HG03045 (cell line): ENCODE data around the gene SAMD14.

Source experiments
- ATAC-seq: cut with Tn5 transposase; IDR thresholded peaks from one replicate; pipeline ENCODE4 v1.9.1; 2021; ENCODE audit warnings: mild to moderate bottlenecking, moderate library complexity; ENCODE audit not compliant: unreplicated experiment

Gene SAMD14

DNA sequence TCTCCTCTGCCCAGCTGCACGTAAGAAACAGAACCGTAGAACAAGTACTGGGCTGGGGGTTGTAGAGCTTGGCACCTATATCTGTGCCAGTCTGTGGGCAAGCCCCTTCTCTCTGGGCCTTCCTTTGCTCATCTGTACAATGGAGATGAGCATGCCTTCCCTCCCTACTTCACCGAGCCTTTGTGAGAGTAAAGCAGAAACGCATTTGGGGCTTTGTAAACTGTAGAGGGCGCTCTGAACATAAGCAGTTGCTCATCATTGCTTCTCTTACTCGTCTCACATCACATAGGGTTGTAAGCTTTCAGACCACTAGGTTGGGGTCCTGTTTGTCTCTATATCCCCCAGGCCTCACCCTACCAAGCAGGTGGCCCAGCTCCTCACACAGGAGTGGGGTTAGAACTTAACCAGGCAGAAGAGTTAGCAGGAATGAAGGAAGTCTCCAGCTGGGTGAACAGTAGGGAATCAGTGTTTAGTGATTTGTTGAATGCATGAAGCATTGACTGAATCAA lies 15.1 kb downstream of the SAMD14 start:
- ATAC-seq: no peak

DNA sequence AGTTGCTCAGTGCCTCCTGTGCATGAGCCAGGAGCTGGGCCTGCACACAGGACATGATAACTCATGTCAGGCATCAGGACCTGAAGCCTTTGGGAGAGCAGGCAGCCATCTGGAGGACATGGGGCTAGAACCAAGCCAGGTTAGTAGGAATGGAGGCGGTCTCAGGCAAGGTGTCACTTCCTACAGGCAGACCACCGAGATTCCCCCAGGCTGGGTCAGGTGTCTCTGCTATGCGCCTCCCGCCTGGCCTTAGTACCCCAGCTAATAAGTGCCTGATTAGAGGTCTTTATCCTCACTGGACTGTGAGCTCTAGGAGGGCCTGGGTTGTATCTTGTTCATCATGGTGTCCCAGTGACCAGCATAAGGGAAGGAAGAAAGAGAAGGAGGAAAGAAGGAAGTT lies 15.6 kb downstream of the SAMD14 start:
- ATAC-seq: no peak

DNA sequence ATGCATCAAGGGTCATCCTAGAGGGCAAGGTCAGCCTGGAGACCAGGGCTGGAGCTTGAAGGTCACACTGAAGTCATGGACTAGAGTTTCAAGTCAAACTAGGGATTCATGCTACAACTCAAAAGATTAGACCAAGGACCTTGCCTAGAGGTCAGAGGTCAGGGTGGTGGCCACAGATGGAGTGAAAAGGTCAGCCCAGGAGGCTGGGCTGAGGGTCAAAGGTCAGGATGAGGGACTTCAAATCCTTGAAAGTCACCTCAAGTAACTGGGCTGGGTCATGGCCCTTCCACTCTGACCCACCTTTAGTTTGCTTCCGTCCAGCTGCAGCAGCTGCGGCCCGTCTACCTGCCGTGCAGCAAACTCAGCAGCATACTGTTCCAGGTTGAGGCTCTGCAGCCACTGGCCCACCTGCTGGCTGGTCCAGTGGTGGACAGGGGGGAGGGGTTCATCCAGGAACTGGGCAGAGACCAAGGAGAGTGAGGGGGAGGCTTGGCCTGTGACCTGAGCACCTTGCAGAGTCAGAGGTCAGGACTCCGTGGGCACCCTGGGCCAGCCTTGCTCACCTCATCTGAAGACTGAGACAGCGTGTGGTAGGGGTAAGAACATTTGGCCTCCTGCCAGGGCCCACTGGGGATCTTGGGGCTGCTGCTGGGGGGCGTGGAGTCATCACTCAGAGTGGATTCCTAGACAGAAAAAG lies 16.2 kb downstream of the SAMD14 start:
- ATAC-seq: no peak

DNA sequence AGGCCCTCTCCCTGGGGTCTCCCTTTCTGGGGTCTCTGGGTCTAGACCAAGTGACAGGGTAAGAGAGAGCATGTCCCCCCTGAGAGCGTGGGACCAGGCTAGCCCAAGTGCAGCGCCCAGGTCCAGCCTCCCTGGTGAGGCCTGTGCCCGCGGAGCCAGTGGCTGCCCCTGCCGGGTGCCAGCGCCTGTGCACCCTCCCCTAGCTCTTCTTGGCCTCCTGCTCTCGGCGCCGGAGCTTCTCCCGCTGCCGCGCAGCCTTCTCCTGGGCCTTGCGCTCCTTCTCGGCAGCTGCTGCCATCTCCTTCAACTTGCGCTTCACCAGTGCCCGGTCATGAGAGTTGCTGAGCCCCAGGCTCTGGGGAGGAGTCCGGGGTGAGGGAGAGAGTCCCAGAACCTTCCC lies 17.3 kb downstream of the SAMD14 start:
- ATAC-seq: no peak

DNA sequence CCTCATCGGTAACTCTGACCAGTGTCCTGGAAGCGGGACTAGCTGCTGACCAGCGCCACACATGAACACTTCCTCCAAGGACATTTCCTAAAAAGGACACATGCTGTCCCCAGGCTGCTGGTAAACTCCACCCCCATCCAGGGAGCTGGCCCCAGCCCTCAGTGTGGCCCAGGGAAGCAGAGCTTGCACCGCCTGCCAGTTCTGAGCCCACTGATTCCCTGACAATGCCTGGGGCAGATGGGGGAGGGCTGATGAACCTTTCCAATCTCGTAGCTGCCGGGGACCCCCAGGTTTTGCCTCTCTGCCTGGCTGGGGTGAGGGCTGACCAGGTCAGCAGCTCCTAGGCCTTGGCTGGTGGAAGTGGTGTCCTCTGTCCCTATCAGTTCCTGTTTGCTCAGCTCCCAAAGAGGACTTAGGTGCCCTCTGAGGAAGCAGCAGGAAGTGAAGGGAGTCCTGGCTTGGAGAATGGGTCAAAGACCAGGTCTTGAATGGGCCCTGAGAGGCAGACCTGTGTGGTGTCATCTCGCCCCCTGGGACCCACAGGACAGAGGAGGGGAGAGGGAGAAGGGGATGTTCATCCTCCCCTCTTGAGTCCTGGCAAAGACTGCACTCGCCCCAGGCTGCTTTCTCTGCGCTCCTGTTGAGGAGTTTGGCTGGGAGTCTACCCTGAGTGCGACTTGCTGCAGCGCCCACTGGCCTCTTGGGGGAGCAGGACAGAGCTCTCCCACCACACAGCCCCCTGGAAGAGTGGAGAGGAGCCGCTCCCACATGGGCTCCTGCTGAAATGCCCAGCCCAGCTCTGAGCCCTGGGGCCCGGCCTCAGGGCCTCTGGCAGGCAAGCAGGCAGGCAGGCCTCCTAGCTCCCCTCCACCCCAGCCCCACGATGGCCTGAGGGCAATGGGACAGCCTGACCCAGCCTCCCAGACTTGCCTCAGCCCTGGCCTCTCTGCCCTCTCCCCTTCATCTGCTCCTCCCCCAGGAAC lies 18.0 kb downstream of the SAMD14 start:
- ATAC-seq: no peak

DNA sequence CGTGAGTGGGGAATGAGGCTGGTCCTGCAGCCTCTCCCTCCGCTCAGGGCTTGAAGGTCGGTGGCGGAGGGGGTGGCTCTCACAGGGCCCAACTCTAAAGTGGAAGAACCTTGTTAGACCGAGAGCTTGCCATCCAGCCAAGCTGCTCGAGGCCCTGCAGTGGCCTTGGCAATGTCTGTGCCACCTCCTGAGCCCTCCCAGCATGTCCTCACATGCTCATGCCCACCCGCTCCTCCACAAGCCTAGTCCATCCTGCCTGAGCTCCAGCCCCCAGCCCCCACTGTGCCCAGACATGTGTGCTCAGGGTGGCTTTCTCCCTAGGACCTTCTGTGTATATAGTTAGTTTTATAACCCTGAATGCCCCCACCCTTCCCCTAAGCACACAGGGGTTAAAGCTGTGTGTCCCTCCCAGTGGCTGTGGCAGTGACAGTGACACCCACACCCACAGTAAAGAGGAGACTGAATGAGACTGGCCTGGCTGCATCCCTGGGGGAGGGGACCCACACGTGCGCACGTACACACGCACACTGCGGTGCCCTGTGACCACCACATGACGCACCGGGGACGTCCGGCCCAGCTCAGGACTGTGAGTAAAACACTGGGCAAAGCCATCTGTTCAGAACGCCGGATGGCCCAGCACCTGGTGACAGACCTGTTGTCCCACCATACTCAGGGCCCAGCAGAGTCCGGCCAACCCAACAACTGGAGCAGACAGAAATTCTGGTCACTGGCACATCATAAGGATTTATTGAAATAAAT lies 19.2 kb downstream of the SAMD14 start:
- no peak for ATAC-seq

DNA sequence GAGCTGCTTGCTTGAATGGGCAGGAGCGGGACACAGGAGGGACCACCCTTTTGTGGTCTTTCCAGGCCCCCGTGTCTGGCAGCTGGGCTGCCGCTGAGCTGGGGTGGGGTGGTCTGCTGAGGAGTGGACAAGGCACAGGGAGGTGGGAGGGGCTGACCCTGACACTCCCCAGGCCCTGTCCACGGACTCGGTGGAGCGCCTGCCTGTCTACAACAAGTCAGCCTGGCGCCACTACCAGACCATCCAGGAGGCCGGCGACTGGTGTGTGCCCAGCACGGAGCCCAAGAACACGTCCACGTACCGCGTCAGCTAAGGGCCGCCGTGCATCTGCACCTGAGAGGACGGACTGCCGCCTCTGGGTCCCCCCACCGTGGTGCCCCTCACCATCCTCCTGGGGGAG lies 20.2 kb downstream of the SAMD14 start:
- no peak for ATAC-seq

DNA sequence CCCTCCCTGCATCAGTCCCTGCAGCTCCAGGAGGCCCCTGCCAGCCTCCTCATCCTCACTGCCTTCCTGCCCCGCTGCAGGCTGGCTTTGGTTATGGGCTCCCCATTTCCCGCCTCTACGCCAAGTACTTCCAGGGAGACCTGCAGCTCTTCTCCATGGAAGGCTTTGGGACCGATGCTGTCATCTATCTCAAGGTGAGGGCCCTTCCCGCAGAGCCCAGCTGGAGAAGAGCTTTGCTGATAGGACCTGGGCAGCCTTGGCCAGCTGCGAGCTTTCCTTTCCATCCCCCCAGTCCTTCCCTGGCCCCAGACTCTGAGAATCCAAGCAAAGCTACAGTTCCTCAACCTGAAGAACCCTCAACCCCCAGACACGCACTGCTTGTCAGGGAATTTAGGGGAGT lies 20.8 kb downstream of the SAMD14 start:
- ATAC-seq: no peak

DNA sequence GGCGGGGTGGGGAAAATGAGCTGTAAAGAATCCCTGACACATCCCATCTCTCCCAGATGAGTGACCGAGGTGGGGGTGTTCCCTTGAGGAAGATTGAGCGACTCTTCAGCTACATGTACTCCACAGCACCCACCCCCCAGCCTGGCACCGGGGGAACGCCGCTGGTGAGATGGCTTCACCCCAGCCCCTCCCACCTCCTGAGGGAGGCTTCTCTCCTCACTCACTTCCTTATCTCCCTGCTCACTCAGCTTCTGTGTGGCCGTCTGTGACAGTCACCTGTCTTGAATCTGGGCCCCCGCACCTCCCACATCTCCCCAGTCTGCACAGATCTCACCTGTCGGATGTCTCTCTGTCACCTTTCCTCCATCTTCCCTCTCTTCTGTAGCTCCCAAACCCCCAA lies 21.4 kb downstream of the SAMD14 start:
- no peak for ATAC-seq

DNA sequence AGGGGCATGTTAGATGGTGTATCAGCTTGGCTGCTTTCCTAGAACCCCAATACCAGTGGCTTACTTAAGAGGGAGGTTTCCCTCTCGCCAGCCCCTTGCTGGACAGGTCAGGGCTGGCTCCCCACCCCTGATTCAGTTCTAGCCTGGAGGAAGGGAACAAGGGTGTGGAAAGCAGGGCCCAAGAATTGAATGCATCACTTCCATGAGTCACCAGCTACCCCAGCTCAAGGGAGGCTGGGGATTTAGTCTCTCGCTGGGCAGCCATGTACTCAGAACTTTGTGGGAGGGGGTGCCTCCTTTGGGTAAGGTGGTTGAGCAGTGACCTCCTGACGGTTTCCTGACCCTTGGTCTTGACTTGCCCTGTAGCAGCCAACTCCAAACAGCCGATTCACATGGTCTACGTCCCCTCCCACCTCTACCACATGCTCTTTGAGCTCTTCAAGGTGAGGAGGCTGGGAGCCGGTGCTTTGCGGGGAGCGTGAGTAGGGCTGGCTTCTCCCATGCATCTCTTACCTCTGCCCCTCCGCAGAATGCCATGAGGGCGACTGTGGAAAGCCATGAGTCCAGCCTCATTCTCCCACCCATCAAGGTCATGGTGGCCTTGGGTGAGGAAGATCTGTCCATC lies 22.1 kb downstream of the SAMD14 start:
- ATAC-seq: no peak

DNA sequence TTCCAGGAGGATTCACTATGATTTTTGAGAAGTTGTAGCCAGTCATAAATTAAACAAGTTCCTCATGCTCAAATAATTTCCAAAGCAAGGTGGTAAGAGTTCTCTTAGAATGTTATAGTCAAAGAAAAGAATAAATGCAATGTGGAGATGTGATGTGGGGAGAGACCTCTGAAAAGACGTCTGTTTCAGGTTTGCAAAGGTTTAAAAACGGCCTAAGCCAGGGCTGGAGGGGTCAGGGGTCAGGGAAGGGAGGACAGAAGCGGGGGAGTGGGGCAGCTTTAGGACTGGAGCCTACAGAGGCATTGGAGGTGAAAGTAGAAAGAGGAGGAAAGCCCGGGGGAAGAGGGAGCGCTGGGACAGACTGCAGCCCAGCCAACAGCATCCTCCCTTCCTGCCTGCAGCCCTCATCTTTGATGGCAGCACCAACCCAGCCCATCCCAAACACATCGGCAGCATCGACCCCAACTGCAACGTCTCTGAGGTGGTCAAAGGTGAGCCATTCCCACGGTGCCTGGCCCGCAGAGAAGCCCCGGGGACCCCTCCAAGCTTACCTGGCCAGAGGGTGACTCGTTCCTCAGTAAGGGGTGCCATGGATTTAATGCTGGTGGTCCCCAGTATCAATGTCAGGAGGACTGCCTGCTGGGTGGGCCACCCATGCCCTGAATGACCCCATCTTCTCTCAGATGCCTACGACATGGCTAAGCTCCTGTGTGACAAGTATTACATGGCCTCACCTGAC lies 23.4 kb downstream of the SAMD14 start:
- no peak for ATAC-seq

DNA sequence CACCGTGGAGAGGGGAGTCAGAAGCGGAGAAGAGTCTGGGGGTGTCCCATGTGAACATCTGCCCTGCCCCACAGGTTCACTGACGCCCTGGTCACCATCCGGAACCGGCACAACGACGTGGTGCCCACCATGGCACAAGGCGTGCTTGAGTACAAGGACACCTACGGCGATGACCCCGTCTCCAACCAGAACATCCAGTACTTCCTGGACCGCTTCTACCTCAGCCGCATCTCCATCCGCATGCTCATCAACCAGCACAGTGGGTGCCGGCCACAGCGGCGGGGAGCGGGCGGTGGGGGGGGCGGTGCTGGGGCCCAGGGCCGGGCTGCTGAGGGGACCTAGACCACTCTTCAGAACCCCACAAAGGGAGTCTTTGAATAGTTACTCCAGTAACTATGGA lies 24.1 kb downstream of the SAMD14 start:
- no peak for ATAC-seq

DNA sequence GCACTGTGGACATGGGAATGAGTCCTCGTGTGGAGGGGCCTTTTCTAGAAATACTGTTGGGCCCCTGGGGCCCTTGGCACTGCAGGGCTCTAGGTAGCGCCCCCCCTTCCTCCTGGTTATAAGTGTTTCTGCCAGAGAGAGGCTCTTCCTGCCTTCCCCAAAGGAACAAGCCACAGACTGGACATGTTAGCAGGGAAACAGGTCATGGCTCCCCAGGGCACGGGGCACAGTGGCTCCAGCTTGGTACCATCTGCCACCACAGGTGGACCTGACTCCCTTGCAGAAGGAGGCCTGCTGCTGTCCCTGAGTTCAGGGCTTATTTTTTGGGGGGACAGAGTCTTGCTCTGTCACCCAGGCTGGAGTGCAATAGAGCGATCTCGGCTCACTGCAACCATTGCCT lies 26.0 kb downstream of the SAMD14 start:
- no peak for ATAC-seq

DNA sequence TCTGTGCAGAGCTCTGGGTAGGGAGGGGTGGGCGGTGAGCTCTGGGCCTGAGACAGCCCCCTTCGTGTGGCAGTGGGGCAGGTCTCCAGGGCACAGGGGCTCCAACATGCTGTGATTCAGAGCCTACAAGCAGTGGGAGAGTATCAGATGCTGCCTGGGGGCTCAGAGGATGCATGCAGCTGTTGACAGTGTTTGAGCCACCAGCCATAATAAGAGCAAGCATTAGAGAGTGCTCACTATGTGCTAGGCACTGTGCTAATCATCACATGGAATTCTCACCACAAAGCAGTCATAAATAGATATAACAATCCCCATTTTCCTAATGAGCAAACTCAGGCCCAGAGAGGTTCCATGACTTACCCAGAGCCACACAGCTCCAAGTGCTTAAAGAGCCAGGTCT lies 26.7 kb downstream of the SAMD14 start:
- ATAC-seq: no peak

DNA sequence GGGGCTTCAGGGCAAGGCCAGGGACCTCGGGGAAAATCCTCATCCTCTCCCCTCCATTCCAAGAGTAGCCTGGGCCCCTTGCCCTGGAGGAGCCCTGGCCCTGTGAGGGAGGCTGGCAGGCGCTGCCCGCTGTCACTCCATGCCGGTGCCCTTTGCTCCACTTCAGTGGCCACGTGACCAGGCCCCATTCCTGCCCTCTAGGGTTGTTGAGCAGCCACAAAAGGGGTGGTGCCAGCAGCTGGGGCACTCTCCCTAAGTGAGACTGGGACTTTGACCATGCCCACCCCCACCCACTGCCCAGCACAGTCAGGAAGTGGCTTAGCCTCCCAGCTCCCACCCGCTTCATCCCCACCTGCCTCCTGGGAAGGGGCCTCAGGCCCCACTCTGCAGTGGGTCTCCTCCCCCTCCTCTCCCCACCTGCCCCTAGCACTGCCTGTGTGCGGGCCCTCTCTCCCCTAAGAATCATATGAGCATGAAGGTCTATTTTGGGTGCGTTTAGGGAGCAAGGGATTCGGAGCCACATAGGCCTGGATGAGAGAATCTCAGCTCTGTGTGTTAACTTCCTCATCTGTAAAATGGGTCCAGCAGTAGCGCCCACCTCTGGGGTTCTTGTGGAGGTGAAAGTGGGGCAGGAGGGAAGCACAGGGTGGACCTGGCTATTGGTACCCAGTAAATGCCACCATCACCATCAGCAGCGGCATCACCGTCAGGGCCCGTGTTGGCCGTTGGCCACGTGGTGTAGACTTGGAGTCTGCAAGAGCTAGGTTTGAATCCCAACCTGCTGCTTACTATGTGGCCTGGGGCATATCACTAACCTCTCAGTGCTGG lies 27.6 kb downstream of the SAMD14 start:
- ATAC-seq: no peak

DNA sequence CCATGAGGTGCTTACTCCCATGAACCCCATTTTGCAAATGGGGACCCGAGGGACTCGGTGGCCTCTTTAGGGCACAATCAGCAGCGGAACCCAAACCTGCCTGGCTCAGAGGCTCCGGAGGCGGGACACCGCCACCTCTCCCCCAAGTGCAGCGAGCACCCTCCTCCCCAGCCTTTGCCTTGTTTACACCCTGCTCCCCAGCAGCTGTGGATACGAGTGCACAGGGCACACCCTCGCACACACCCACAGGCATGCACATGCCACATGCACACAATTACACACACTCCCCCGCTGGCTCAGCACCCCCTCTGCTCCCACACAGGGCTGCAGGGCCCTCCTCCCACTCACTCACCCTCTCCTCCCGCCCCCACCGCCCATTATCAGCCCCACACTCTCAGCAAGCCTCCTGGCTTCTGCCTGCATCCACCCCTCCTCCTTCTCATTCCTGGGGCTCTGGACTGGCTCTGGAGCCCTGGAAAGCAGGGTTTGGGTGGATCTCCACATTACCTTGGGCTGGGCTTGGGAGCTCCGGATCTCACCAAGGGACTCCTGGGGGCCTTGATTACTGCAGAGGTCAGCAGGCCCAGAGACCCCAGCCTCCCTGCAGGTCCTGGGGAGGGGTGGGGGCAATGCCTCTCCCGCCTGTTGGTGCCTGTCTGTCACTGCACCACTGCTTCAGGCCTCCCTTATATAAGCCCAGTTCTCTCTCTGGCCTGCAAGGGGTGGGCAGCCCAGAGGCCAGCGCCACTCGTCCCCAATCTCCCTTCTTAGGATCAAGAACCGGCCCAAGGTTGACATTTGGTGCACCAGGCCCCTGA lies 28.4 kb downstream of the SAMD14 start:
- ATAC-seq: no peak

DNA sequence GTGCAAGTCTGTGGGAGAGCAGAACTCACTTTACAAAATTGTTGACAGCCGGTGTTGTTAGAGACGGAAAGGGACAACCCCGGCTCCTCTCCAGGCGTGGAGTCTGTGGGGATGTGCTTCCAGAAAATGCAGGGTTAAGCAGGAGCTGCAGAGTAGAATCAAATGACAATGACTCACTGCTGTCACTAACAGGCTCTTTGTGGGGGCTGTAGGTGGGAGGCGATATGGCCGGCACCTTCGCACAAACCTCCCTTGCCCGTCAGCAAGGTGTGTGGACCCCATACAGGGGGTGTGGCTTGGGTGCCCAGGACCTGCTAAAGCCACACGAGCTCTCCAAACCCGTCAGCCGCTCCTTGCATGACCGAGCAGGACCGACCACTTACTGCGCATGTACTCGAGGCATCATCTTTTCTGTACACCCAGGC lies 29.0 kb downstream of the SAMD14 start:
- ATAC-seq: no peak

DNA sequence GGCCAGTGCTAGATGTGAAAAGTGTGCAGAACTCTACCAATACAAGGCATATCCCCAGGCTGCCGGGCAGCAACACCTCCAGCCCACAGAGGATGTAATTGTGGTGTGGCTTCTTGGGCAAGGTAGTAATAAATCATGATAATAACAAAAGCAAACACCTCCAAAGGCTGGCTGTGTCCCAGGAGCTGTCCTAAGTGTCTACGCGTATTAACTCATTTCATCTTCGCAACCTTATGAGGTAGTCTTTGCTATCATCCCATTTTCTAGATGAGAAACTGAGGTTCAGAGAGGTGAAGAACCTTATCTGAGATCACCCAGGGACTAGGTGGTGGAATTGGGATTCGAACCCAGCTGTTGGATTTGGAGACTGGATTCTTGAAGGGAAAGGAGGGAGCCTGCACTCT lies 29.5 kb downstream of the SAMD14 start:
- no peak for ATAC-seq
